Measurements from ENCODE around the gene MIOX.

Gene MIOX

GRCh38 chr22:50531546-50531961 is 44.9 kb downstream of the MIOX start:
- DNase-seq, result peak; percentile 84

DNA sequence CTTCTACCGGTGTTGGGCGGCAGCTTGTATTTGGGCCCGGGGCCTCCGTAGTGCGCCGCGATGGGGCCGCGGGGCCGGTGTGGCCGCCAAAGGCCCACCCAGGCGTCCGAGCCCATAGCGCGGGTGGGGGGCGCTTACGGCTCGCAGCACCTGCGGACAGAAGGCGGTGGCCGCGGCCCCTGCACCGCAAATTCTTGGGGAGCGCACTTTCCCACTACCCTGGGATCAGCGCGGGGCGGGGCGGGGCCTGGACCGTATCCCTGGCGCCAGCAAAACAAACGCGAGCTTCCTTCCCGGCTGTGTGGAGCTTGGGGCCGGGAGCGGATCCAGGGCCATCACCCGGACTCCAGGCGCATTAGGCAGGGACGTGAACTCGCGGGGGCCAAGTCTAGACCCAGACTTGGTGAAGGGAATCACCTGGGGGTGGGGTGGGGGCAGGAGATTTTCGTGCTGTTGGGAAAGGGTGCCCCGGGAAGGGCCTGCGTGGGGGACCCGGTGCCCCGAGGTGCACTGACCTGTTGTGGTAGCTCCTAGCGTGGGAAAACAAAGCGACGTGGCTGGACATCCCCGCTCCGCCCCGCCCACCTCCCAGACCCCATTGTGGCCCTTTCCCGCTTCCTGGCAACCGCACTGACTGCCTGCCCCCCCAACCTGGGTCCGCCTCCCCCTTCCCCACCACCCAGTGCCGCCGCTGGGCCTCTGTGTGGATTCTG is 45.5 kb downstream of the MIOX start:
- peak; percentile 58 for DNase-seq

GRCh38 chr22:50532824-50533796 is 46.5 kb downstream of the MIOX start:
- DNase-seq, result no peak

DNA sequence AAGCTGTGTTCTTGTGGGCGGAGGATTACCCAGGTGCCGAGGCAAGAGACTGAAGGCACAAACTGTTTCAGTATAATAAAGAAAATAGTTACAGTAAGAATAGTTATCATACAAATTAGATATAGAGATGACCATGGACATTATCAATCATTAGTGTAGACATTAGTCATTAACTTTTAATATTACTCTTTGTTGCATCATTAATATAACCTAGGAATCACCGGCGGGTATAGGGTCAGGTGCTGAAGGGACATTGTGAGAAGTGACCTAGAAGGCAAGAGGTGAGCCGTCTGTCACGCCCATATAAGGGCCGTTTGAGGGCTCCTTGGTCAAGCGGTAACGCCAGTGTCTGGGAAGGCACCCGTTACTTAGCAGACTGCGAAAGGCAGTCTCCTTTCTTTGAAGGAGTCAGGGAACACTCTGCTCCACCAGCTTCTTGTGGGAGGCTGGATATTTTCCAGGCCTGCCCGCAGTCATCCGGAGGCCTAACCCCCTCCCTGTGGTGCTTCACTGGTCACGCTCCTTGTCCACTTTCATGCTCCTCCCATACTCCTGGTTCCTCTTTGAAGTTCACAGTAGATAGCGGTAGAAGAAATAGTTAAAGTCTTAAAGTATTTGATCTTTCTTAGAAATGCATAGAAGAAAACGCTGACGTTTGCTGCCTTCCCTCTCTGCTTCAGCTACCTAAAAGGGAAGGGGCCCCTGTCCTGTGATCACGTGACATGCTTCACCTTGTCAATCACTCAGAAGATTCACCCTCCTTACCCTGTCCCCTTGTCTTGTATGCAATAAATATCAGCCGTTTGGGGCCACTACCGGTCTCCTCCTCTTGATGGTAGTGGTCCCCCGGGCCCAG is 47.4 kb downstream of the MIOX start:
- peak; percentile 60 for DNase-seq

DNA sequence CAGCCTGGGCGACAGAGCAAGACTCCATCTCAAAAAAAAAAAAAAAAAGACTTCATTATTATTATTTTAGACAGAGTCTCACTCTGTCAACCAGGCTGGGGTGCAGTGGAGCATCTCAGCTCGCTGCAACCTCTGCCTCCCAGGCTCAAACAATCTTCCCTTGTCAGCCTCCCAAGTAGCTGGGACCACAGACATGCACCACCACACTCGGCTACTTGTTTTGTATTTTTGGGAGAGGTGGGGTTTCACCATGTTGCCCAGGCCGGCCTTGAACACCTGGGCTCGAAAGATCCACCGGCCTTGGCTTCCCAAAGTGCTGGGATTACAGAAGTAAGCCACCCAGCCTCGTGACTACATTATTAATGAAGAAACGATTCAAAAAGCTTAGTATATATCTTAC is 48.5 kb downstream of the MIOX start:
- DNase-seq, result no peak

DNA sequence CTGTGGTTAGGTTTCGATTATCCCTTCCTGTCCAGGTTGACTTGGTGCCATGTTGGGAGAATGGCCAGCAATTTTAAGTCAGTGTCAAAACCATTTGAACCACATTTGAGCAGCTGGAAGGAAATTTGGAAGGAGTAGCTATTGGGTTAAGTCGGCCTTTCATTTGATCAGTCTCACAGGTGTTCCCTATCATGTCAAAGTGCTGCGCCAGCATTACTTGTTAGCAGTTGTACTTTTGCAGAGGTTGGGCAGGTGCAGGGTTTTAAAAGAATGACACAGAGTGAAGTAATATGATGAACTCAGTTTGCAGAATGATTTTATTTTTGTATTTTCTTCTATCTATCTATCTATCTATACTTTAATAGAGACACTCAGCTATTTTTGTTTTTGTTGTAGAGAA is 49.6 kb downstream of the MIOX start:
- DNase-seq, result no peak

DNA sequence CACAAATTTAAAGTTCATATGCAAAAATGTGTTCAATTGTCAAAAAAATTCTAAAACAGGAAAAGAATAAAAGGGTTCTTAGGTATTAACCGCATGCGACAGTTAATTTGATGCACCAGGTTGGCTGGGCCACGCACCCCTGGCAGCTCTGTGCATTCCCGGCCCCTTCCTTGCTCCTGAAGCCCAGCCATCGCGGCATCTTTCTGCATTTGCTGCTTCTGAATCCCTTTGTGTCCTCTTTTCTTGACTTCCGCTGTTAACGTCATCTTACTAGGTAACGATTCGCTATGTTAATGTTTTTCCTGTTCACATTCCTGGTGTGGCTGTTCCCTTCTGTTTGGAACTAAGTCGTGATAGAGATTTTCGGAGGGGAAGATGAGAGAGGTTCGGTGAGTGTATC is 51.1 kb downstream of the MIOX start:
- DNase-seq, result no peak

Measured in CD4-positive, alpha-beta T cell treated with Interferon gamma for 1 hour (primary cell).